Colonic mucosa (tissue), 4 donors: ENCODE measurements around the gene CACFD1. TPM values are rescaled to one million over a fixed set of nuclear protein-coding genes. Genes with fewer than 3 reads are reported as not detected.

Experiments used
- DNase-seq: peaks from one replicate; pipeline ENCODE4 v3.0.0-alpha.2; 2020
- H3K27ac ChIP-seq: fragments of 200-600 bp; one replicate; pipeline ENCODE4 v1.8.0; 2021
- H3K27me3 ChIP-seq: fragments of 200-600 bp; one replicate; pipeline ENCODE4 v1.8.0; 2021
- H3K36me3 ChIP-seq: fragments of 200-600 bp; one replicate; pipeline ENCODE4 v1.8.0; 2021
- H3K4me1 ChIP-seq: fragments of 200-600 bp; one replicate; pipeline ENCODE4 v1.8.0; 2021; ENCODE audit warnings: mild to moderate bottlenecking
- H3K4me3 ChIP-seq: fragments of 200-600 bp; one replicate; pipeline ENCODE4 v1.8.0; 2021
- H3K9ac ChIP-seq, 2 donors: one replicate each; pipeline ENCODE4 v1.7.0; 2013; ENCODE audit warnings: control low read depth in 2 of 2, low read depth in 2 of 2, low read length in 2 of 2
- H3K9me3 ChIP-seq: fragments of 200-600 bp; one replicate; pipeline ENCODE4 v1.8.0; 2021
- intact Hi-C: fragments of 100-400 bp; cut with DNase I; formaldehyde crosslinking; loops from one replicate; pipeline ENCODE4 v1.14.1; 2022
- total RNA-seq, 2 donors: library from RNA; stranded (reverse); fragmentation: NEBNext Ultra II Directional in 1 of 2; extraction: Animal tissue kit (Norgen Biotek cat#: 25700) in 1 of 2; gene quantifications; one replicate each; pipeline ENCODE4 v1.2.1, GENCODE V29; 2021
- TF ChIP-seq, protein P1 (sequence below): fragments of 200-600 bp; IDR thresholded peaks from one replicate; pipeline ENCODE4 v1.8.0; 2022; ENCODE audit warnings: antibody characterized with exemption, mild to moderate bottlenecking
- donor health status: healthy.
- donor health status: DM: no; HTN: no; CAD: no.
- donor health status: DM: no; HTN: no; CAD: no.

CACFD1 gene
- total RNA-seq, 2 donors from 2014 or later, result 56.8 to 60.7 TPM

DNA sequence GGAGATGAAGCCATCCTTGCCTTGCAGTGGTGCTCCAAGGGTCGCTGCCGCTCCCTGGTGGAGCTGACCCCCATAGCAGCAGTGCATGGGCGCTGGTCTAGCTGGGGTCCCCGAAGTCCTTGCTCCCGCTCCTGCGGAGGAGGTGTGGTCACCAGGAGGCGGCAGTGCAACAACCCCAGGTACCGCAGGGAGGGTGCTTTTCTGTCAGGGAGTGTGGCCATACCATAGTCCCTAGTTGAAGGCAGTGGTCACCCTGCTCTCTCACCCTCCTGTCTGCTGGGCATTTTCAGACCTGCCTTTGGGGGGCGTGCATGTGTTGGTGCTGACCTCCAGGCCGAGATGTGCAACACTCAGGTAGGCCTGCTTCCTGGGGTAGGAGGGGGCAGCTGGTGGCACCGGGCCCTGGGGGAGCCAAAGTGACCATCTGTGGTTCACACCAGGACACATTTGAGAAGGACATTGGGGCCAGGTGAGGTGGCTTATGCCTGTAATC, 26.4 kb upstream of the CACFD1 start:
- TF ChIP-seq, protein P1, sequence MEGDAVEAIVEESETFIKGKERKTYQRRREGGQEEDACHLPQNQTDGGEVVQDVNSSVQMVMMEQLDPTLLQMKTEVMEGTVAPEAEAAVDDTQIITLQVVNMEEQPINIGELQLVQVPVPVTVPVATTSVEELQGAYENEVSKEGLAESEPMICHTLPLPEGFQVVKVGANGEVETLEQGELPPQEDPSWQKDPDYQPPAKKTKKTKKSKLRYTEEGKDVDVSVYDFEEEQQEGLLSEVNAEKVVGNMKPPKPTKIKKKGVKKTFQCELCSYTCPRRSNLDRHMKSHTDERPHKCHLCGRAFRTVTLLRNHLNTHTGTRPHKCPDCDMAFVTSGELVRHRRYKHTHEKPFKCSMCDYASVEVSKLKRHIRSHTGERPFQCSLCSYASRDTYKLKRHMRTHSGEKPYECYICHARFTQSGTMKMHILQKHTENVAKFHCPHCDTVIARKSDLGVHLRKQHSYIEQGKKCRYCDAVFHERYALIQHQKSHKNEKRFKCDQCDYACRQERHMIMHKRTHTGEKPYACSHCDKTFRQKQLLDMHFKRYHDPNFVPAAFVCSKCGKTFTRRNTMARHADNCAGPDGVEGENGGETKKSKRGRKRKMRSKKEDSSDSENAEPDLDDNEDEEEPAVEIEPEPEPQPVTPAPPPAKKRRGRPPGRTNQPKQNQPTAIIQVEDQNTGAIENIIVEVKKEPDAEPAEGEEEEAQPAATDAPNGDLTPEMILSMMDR, result no peak
- Histone ChIP-seq H3K4me3 (no peak overlapping the region), H3K9ac (no peak overlapping the region), H3K9me3 (no peaks in the 10 kb centered on the region), H3K36me3 (no peaks in the 10 kb centered on the region), H3K4me1 (no peaks in the 10 kb centered on the region), H3K27ac (no peak overlapping the region), H3K27me3 (no peaks in the 10 kb centered on the region)
- intact Hi-C loops, result no loop called here
- DNase-seq, result no peak

DNA sequence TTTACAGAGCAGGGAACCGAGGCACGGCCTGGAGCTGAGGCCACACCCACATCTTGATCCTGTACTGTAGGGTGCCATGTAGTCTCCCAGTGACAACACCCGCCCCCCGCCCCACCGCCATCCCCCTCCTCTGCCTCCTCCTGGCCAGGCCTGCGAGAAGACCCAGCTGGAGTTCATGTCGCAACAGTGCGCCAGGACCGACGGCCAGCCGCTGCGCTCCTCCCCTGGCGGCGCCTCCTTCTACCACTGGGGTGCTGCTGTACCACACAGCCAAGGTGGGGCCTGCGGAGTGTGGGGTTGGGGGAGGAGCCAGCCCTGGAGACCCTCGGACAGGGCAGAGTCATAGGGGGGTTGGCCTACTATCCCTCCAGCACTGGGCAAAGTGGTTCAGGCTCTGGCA, 23.1 kb upstream of the CACFD1 start:
- intact Hi-C loops, result no loop called here
- no peak for DNase-seq

DNA sequence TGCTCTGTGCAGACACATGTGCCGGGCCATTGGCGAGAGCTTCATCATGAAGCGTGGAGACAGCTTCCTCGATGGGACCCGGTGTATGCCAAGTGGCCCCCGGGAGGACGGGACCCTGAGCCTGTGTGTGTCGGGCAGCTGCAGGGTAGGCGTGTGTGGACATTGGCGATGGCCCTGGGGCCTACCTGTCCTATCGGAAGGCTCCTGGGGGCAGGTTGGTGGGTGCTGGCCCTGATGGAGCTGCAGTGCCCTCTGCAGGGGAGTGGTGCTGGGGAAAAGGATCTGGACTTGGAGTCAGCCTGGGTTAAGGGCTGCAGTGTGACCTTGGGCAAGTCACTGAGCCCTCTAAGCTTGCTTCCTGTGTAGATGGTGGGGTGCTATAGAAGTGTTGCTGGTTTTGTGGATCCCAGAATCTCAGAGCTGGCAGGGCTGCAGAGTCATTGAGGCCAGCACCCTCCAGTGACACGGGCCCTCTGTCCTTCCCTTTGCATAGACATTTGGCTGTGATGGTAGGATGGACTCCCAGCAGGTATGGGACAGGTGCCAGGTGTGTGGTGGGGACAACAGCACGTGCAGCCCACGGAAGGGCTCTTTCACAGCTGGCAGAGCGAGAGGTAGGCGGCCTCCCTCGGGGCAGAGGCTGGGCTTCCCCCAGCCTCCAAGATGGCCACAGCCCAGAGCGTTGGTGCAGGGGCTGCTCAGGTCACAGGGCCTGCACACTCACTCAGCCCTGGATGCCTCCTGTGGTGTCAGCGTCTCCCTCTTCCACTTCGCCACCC, 21.8 kb upstream of the CACFD1 start:
- DNase-seq, result no peak
- H3K9ac ChIP-seq, result no peak overlapping the region
- no peaks in the 10 kb centered on the region for H3K4me1 ChIP-seq
- TF ChIP-seq, protein P1, result no peak
- H3K4me3 ChIP-seq, result no peak overlapping the region
- intact Hi-C loops, result no loop called here
- no peaks in the 10 kb centered on the region for H3K36me3 ChIP-seq
- no peak overlapping the region for H3K27ac ChIP-seq
- no peaks in the 10 kb centered on the region for H3K9me3 ChIP-seq
- no peaks in the 10 kb centered on the region for H3K27me3 ChIP-seq

More for the DNA sequence above, 23.1 kb upstream of the CACFD1 start:
- Histone ChIP-seq H3K27me3 (no peaks in the 10 kb centered on the region), H3K36me3 (no peaks in the 10 kb centered on the region), H3K4me1 (no peaks in the 10 kb centered on the region), H3K9me3 (no peaks in the 10 kb centered on the region), H3K27ac (no peak overlapping the region), H3K9ac (no peak overlapping the region), H3K4me3 (no peak overlapping the region)
- TF ChIP-seq, protein P1, result no peak

DNA sequence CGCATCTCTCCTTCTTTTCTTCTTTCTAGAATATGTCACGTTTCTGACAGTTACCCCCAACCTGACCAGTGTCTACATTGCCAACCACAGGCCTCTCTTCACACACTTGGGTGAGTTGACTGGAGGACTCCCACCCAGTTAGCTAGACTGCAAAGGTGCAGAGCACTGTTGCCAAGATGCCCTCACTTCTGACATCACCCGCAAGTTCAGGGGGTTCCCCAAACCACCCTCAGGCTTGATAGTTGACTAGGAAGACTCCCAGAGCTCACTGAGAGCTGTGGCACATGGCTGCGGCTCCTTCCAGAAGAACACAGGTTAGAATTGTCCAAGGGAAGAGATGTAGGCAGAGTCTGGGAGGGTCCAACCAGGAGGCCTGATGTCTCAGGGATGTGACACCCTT, 20.4 kb upstream of the CACFD1 start:
- TF ChIP-seq, protein P1, result no peak
- no peak overlapping the region for H3K4me3 ChIP-seq
- H3K9ac ChIP-seq, result no peak overlapping the region
- no peaks in the 10 kb centered on the region for H3K36me3 ChIP-seq
- no peaks in the 10 kb centered on the region for H3K9me3 ChIP-seq
- intact Hi-C loops, result no loop called here
- no peaks in the 10 kb centered on the region for H3K27me3 ChIP-seq
- H3K27ac ChIP-seq, result no peak overlapping the region
- H3K4me1 ChIP-seq, result no peaks in the 10 kb centered on the region
- no peak for DNase-seq

DNA sequence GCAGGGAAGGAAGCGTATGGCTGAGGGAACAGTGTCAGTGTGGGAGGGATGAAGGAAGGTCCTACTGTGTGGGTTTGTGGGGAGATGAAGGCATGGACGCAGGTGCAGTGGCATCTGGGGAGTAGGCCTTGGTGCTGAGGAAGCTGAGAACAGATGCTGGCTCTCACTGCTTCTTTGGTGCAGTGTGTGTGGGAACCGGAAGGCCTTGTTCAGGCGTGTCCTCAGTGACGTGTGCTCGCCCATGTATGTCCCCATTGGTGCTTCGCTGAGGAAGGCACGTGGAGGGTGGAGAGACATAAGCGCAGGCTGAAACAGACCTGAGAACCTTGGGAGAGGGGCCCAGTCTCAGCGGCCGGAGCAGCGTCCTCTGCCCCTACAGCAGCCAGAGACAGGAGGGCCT, 18.9 kb upstream of the CACFD1 start:
- Histone ChIP-seq H3K4me3 (no peak overlapping the region), H3K27me3 (no peaks in the 10 kb centered on the region), H3K27ac (no peak overlapping the region), H3K4me1 (no peaks in the 10 kb centered on the region), H3K36me3 (no peaks in the 10 kb centered on the region), H3K9me3 (no peaks in the 10 kb centered on the region), H3K9ac (no peak overlapping the region)
- TF ChIP-seq, protein P1, result no peak
- DNase-seq, result no peak
- intact Hi-C loops, result no loop called here
